HG02678 (cell line): ENCODE measurements around the gene LPGAT1.
A peak's percentile ranks its signal among the peaks of the same experiment; 100 is the strongest.
"Not testable (repeated sequence)": the region's sequence is repeated elsewhere in the genome, so short reads cannot be mapped to it uniquely, and the experiment has no call there.

Source experiments
- ATAC-seq: cut with Tn5 transposase; IDR thresholded peaks from one replicate; pipeline ENCODE4 v1.9.1; 2021; ENCODE audit warnings: mild to moderate bottlenecking, moderate library complexity; ENCODE audit not compliant: unreplicated experiment

Gene LPGAT1

GRCh38 chr1:211830328-211831142, at the start of gene LPGAT1:
LPGAT1 (minus strand) TSS chr1:211830763; CDS start chr1:211829296, 1,467 bp downstream.
- peak; percentile 76 for ATAC-seq

- ATAC-seq: no peak
Measured at GRCh38 chr1:211879475-211879874, 48.9 kb upstream of the LPGAT1 start.

GRCh38 chr1:211876851-211877590, 46.5 kb upstream of the LPGAT1 start:
- no peak for ATAC-seq

- no peak for ATAC-seq
Measured at GRCh38 chr1:211875541-211875940, 45.0 kb upstream of the LPGAT1 start.

GRCh38 chr1:211874521-211875347, 44.2 kb upstream of the LPGAT1 start:
- no peak for ATAC-seq

- not testable (repeated sequence) for ATAC-seq
Measured at GRCh38 chr1:211873731-211874130, 43.2 kb upstream of the LPGAT1 start.

GRCh38 chr1:211870156-211870555, 39.6 kb upstream of the LPGAT1 start:
- no peak for ATAC-seq

GRCh38 chr1:211865180-211865579, 34.6 kb upstream of the LPGAT1 start:
- no peak for ATAC-seq

- ATAC-seq: no peak
Measured at GRCh38 chr1:211859405-211859804, 28.8 kb upstream of the LPGAT1 start.

GRCh38 chr1:211851174-211851573, 20.6 kb upstream of the LPGAT1 start:
- no peak for ATAC-seq

GRCh38 chr1:211843507-211844298, 13.1 kb upstream of the LPGAT1 start:
- no peak for ATAC-seq

- no peak for ATAC-seq
Measured at GRCh38 chr1:211843018-211843417, 12.5 kb upstream of the LPGAT1 start.

GRCh38 chr1:211842518-211842917, 12.0 kb upstream of the LPGAT1 start:
- ATAC-seq: no peak

GRCh38 chr1:211839106-211839505, 8.5 kb upstream of the LPGAT1 start:
- ATAC-seq: no peak

GRCh38 chr1:211833174-211833820, 2.7 kb upstream of the LPGAT1 start:
- ATAC-seq: no peak

GRCh38 chr1:211832661-211833060, 2.1 kb upstream of the LPGAT1 start:
- no peak for ATAC-seq

- no peak for ATAC-seq
Measured at GRCh38 chr1:211831558-211832323, 1.2 kb upstream of the LPGAT1 start.

- peak; percentile 24 for ATAC-seq
Measured at GRCh38 chr1:211830055-211830327, 572 bp downstream of the LPGAT1 start.

GRCh38 chr1:211829343-211830054, 1.1 kb downstream of the LPGAT1 start:
- ATAC-seq: no peak
